Smooth muscle cell (in vitro differentiated cells): ENCODE data around the gene DENND2D. TPM values are rescaled to one million over a fixed set of nuclear protein-coding genes. Genes with fewer than 3 reads are reported as not detected.
A peak's percentile ranks its signal among the peaks of the same experiment; 100 is the strongest.
"Not testable (repeated sequence)": the region's sequence is repeated elsewhere in the genome, so short reads cannot be mapped to it uniquely, and the experiment has no call there.

Source experiments
- DNase-seq: peaks from one replicate; lab custom pipeline; 2025; ENCODE audit not compliant: unreplicated experiment; lab: John Stamatoyannopoulos, UW
- H2AFZ ChIP-seq: fragments of 200-600 bp; sonication (generic); 2 replicates; pipeline ENCODE4 v1.6.0; 2016; ENCODE audit warnings: antibody characterized with exemption, low read depth, mild to moderate bottlenecking
- H3F3A ChIP-seq: fragments of 200-600 bp; sonication (generic); 2 replicates; pipeline ENCODE4 v1.6.0; 2017; ENCODE audit warnings: antibody characterized with exemption, low read depth
- H3K27ac ChIP-seq: fragments of 200-600 bp; sonication (generic); 2 replicates; pipeline ENCODE4 v1.5.1; 2016; ENCODE audit warnings: low read depth, mild to moderate bottlenecking
- H3K27me3 ChIP-seq: fragments of 200-600 bp; sonication (generic); 2 replicates; pipeline ENCODE4 v1.6.1; 2016; ENCODE audit warnings: low read depth, mild to moderate bottlenecking
- H3K36me3 ChIP-seq: fragments of 200-600 bp; sonication (generic); 2 replicates; pipeline ENCODE4 v1.5.1; 2016; ENCODE audit warnings: low read depth
- H3K4me1 ChIP-seq: fragments of 200-600 bp; sonication (generic); 2 replicates; pipeline ENCODE4 v1.5.1; 2016; ENCODE audit warnings: low read depth
- H3K4me2 ChIP-seq: fragments of 200-600 bp; sonication (generic); 2 replicates; pipeline ENCODE4 v1.6.0; 2016; ENCODE audit warnings: mild to moderate bottlenecking
- H3K4me3 ChIP-seq: fragments of 200-600 bp; sonication (generic); 2 replicates; pipeline ENCODE4 v1.5.1; 2016; ENCODE audit warnings: mild to moderate bottlenecking
- H3K79me2 ChIP-seq: fragments of 200-600 bp; sonication (generic); 2 replicates; pipeline ENCODE4 v1.6.0; 2016; ENCODE audit warnings: low read depth, mild to moderate bottlenecking
- H3K9ac ChIP-seq: fragments of 200-600 bp; sonication (generic); 2 replicates; pipeline ENCODE4 v1.6.0; 2016; ENCODE audit warnings: low read depth
- H3K9me3 ChIP-seq: fragments of 200-600 bp; sonication (generic); replicated peaks from 2 replicates; pipeline ENCODE4 v1.5.1; 2016; ENCODE audit warnings: low read depth
- H4K20me1 ChIP-seq: fragments of 200-600 bp; sonication (generic); 2 replicates; pipeline ENCODE4 v1.6.0; 2016; ENCODE audit warnings: low read depth
- WGBS: methylation state at CpG from one replicate; pipeline ENCODE4 v1.1.7; 2016; ENCODE audit warnings: low lambda C conversion rate; 5-methylcytosine and 5-hydroxymethylcytosine counted together
- polyA plus RNA-seq: library from polyadenylated mRNA; unstranded; fragments of >200 nt; fragmentation: Nextera tagmentation; extraction: Ambion mirVana; gene quantifications from 2 replicates; pipeline ENCODE4 v1.2.1, GENCODE V29; 2016
- total RNA-seq: library from RNA; depleted of rRNA; stranded (reverse); fragments of >200 nt; gene quantifications from 2 replicates; pipeline ENCODE4 v1.2.3, GENCODE V29; 2014
- TF ChIP-seq, protein P1 (sequence below): fragments of 200-600 bp; sonication (generic); IDR thresholded peaks from 2 replicates; pipeline ENCODE4 v1.5.1; 2017; ENCODE audit warnings: borderline replicate concordance, mild to moderate bottlenecking, antibody characterized with exemption; ENCODE audit not compliant: insufficient read depth, poor library complexity, severe bottlenecking

Gene DENND2D
- total and polyA plus RNA-seq, 2 experiments from 2014 or later, result 0.75 to 3.7 TPM

DNA sequence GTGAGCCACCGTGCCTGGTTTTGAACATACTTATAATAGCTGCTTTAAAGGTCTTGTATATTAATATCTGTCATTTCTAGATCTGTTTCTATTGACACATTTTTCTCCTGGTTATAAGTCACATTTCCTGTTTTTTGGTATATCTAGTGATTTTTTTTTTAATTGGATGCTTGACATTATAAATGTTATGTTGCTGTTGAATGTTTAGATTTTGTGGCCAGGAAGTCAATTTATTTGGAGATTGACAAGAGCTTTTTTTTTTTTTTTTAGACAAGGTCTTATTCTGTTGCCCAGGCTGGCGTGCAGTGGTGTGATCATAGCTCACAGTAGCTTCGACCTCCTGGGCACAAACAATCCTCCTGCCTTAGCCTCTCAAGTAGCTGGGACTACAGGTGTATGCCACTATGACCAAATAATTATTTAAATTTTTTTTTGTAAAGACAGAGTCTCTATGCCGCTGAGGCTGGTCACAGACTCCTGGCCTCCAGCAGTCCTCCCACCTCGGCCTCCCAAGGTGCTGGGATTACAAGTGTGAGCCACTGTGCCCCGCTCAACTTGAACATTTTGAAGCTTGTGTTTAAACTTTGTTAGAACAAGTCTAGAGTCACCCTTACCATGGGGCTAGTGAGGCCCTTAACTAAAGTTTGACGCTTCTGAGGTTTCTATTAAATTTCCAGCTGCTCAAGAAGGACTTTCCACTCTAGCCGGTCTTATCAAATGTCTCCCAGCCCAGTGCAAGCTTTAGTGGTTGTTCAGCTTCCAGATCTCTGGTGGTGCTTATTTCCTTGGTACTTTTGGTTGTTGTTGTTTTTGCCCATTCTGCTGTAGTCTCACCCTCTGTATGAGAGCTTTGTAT, 18.5 kb upstream of the DENND2D start:
- H3K9ac ChIP-seq, result no peak overlapping the region
- H2AFZ ChIP-seq, result no peak overlapping the region
- H3F3A ChIP-seq, result peaks cover 9% of the 10 kb centered on the region
- H3K4me3 ChIP-seq, result no peak overlapping the region
- no peaks in the 10 kb centered on the region for H3K27me3 ChIP-seq
- no peaks in the 10 kb centered on the region for H4K20me1 ChIP-seq
- no peak for DNase-seq
- H3K36me3 ChIP-seq, result no peaks in the 10 kb centered on the region
- H3K4me1 ChIP-seq, result peaks cover 28% of the 10 kb centered on the region
- no peaks in the 10 kb centered on the region for H3K9me3 ChIP-seq
- H3K79me2 ChIP-seq, result no peaks in the 10 kb centered on the region
- H3K4me2 ChIP-seq, result no peak overlapping the region
- TF ChIP-seq, protein P1, sequence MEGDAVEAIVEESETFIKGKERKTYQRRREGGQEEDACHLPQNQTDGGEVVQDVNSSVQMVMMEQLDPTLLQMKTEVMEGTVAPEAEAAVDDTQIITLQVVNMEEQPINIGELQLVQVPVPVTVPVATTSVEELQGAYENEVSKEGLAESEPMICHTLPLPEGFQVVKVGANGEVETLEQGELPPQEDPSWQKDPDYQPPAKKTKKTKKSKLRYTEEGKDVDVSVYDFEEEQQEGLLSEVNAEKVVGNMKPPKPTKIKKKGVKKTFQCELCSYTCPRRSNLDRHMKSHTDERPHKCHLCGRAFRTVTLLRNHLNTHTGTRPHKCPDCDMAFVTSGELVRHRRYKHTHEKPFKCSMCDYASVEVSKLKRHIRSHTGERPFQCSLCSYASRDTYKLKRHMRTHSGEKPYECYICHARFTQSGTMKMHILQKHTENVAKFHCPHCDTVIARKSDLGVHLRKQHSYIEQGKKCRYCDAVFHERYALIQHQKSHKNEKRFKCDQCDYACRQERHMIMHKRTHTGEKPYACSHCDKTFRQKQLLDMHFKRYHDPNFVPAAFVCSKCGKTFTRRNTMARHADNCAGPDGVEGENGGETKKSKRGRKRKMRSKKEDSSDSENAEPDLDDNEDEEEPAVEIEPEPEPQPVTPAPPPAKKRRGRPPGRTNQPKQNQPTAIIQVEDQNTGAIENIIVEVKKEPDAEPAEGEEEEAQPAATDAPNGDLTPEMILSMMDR, result no peak
- no peak overlapping the region for H3K27ac ChIP-seq
- 82% methylated on average over 8 of the region's 8 CpGs for WGBS

DNA sequence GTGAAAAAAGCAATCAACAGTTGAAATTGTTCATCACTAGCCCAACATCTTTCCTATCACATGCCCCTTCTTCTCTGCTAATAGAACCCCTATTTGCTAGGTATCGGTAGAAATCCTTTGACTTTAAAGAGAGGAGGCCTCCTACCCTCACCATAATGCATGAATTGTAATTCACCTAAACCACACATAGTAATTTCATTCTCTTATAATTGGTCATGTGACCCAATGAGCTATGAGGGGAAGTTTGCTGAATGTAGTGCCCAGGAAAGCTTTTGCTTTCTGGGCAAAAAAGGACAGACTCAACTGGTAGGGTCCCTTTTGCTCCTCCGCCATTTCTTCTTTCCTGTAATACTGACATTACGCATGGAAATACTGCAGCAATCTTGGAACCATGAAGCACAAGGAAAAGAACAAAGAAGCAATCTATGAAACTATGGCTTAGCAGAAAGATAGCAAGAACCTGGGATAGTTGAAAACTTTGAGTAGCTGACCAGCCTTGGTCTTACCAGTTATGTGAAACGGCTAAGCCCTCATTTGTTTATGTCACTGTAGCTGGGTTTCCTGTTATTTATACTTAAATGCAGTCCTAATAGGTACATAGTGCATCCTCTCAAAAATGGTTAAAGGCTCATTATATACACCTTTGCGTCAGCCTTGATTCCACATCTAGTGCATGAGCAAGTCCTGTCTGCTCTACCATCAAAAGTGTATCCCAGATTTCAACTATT, 16.9 kb upstream of the DENND2D start:
- no peak for DNase-seq
- Histone ChIP-seq H3K9ac (no peak overlapping the region), H3K36me3 (no peaks in the 10 kb centered on the region), H3K4me2 (no peak overlapping the region), H3K27ac (no peak overlapping the region), H3K4me1 (peaks cover 30% of the 10 kb centered on the region), H3K9me3 (no peaks in the 10 kb centered on the region), H3K79me2 (no peaks in the 10 kb centered on the region), H4K20me1 (no peaks in the 10 kb centered on the region), H3F3A (peaks cover 6% of the 10 kb centered on the region), H3K27me3 (no peaks in the 10 kb centered on the region), H2AFZ (no peak overlapping the region), H3K4me3 (no peak overlapping the region)
- TF ChIP-seq, protein P1, result no peak
- WGBS, result 85% methylated on average over 5 of the region's 5 CpGs

DNA sequence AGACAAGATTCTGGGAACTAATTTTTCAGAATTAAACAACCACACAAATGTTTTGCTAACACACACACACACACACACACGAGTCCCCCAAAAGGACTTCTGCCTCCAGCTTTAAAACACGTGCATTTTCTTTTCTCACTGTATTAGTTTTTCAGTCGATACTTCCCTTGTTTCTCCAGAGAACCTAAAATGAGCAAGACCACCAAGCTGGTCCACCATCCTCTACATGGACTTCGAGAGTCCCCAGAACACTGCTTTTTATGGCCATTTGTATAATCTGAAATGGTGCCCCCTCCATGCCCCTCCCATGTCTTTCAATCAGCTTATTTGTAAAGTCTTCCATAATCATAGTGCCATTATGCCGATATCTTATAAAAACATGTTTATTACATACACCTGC, 16.3 kb upstream of the DENND2D start:
- no peaks in the 10 kb centered on the region for H3K79me2 ChIP-seq
- TF ChIP-seq, protein P1, result no peak
- H4K20me1 ChIP-seq, result no peaks in the 10 kb centered on the region
- WGBS, result 96% methylated on average over 5 of the region's 5 CpGs
- H3K4me3 ChIP-seq, result no peak overlapping the region
- no peaks in the 10 kb centered on the region for H3K36me3 ChIP-seq
- H3K9me3 ChIP-seq, result no peaks in the 10 kb centered on the region
- H3K4me1 ChIP-seq, result peaks cover 30% of the 10 kb centered on the region
- H3K27ac ChIP-seq, result no peak overlapping the region
- no peak overlapping the region for H2AFZ ChIP-seq
- DNase-seq, result no peak
- no peak overlapping the region for H3K9ac ChIP-seq
- no peaks in the 10 kb centered on the region for H3K27me3 ChIP-seq
- H3F3A ChIP-seq, result peaks cover 4% of the 10 kb centered on the region
- H3K4me2 ChIP-seq, result no peak overlapping the region

DNA sequence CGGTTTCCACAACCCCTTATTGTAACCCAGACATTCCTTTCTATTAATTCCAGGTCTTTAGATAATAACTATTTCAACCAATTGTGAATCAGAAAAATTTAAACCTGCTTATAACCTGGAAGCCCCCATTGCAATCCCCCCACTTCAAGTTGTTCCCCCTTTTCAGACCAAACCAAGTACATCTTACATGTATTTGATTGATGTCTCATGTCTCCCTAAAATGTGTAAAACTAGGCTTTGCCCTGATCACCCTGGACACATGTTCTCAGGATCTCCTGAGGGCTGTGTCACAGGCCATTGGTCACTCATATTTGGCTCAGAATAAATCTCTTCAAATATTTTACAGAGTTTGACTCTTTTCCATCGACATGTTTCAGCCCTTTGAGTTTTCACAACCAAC, 14.8 kb upstream of the DENND2D start:
- H3K27me3 ChIP-seq, H3K79me2 ChIP-seq, DNase-seq, H4K20me1 ChIP-seq, H3K9me3 ChIP-seq, H3F3A ChIP-seq, H3K36me3 ChIP-seq, H3K4me2 ChIP-seq, H3K9ac ChIP-seq, H3K4me3 ChIP-seq: not testable (repeated sequence)
- Histone ChIP-seq H2AFZ (peak overlapping the region; percentile 62), H3K4me1 (peaks cover 22% of the 10 kb centered on the region), H3K27ac (peak overlapping the region; percentile 59)
- WGBS, result 80% methylated on average over 2 of the region's 2 CpGs
